Loucy (cell line): ENCODE data around the gene SMAD7.

Experiments used
- CTCF ChIP-seq: fragments of 200-600 bp; sonication (generic); conservative IDR thresholded peaks from 2 replicates; pipeline ENCODE4 v1.5.1; 2014; ENCODE audit warnings: mild to moderate bottlenecking, antibody characterized with exemption, low read length
- EZH2phosphoT487 ChIP-seq: fragments of 200-600 bp; IDR thresholded peaks from 2 replicates; pipeline ENCODE4 v1.6.1; 2018; ENCODE audit warnings: antibody characterized with exemption, mild to moderate bottlenecking, moderate library complexity, borderline replicate concordance

- TF ChIP-seq CTCF (no peak), EZH2phosphoT487 (no peak)
Measured at GRCh38 chr18:48948112-48949049, 2.4 kb downstream of the SMAD7 start.
